Keratinocyte (primary cell): ENCODE measurements around the gene TRMO. TPM values are rescaled to one million over a fixed set of nuclear protein-coding genes. Genes with fewer than 3 reads are reported as not detected.

Experiments
- DNase-seq: peaks from one replicate; pipeline ENCODE4 v3.0.0-alpha.2; 2011; ENCODE audit warnings: low read depth, missing footprints, low spot score
- FAIRE-seq: peaks from 2 replicates; lab custom pipeline; 2011; peaks lifted over from hg19 to GRCh38; lab: Jason Lieb, UNC
- H2AFZ ChIP-seq: 2 replicates; pipeline ENCODE4 v1.6.0; 2012; ENCODE audit warnings: low read length, control low read depth, inconsistent platforms; ENCODE audit not compliant: control insufficient read depth
- H3K27ac ChIP-seq: 2 replicates; pipeline ENCODE4 v1.5.1; 2011; ENCODE audit warnings: low read length; ENCODE audit not compliant: control insufficient read depth, insufficient read depth
- H3K27me3 ChIP-seq: 3 replicates; pipeline ENCODE4 v1.6.0; 2011; ENCODE audit warnings: low read length; ENCODE audit not compliant: control insufficient read depth, insufficient read depth; ENCODE audit errors: extremely low read depth
- H3K36me3 ChIP-seq, 2 experiments: 2 replicates in 1 of 2; 3 replicates in 1 of 2; pipeline ENCODE4 v1.5.1; 2011; ENCODE audit warnings: low read length in 2 of 2, mild to moderate bottlenecking in 1 of 2; ENCODE audit not compliant: control insufficient read depth in 2 of 2, insufficient read depth in 2 of 2; ENCODE audit errors: extremely low read depth in 1 of 2
- H3K4me1 ChIP-seq: 3 replicates; pipeline ENCODE4 v1.5.1; 2011; ENCODE audit warnings: low read length; ENCODE audit not compliant: control insufficient read depth, insufficient read depth; ENCODE audit errors: extremely low read depth
- H3K4me2 ChIP-seq: 3 replicates; pipeline ENCODE4 v1.6.0; 2011; ENCODE audit warnings: low read depth, low read length; ENCODE audit not compliant: control insufficient read depth, insufficient read depth; ENCODE audit errors: extremely low read depth
- H3K4me3 ChIP-seq, 3 experiments: fragments of 200-600 bp in 1 of 3; sonication (generic) in 1 of 3; 2 replicates in 2 of 3; 3 replicates in 1 of 3; pipeline ENCODE4 v1.5.1; 2011 to 2016; ENCODE audit warnings: low read length in 3 of 3, mild to moderate bottlenecking in 3 of 3, control low read depth in 2 of 3, inconsistent platforms in 1 of 3, low read depth in 1 of 3, mixed read lengths in 1 of 3, mixed run types in 1 of 3, moderate library complexity in 1 of 3; ENCODE audit not compliant: control insufficient read depth in 2 of 3, insufficient read depth in 2 of 3; ENCODE audit errors: extremely low read depth in 1 of 3
- H3K79me2 ChIP-seq: 2 replicates; pipeline ENCODE4 v1.6.0; 2012; ENCODE audit warnings: low read length; ENCODE audit not compliant: control insufficient read depth, insufficient read depth
- H3K9ac ChIP-seq: 3 replicates; pipeline ENCODE4 v1.6.0; 2011; ENCODE audit warnings: low read length; ENCODE audit not compliant: control insufficient read depth, insufficient read depth; ENCODE audit errors: extremely low read depth
- H3K9me1 ChIP-seq: 3 replicates; pipeline ENCODE4 v1.6.0; 2011; ENCODE audit warnings: low read length; ENCODE audit not compliant: control insufficient read depth, insufficient read depth; ENCODE audit errors: extremely low read depth
- H3K9me3 ChIP-seq: 2 replicates; pipeline ENCODE4 v1.5.1; 2012; ENCODE audit warnings: low read depth, low read length; ENCODE audit not compliant: control insufficient read depth
- H4K20me1 ChIP-seq: 3 replicates; pipeline ENCODE4 v1.6.0; 2011; ENCODE audit warnings: low read length; ENCODE audit not compliant: control insufficient read depth, insufficient read depth; ENCODE audit errors: extremely low read depth
- EZH2 ChIP-seq: IDR thresholded peaks from one replicate; pipeline ENCODE4 v1.6.1; 2012; ENCODE audit warnings: inconsistent platforms, mild to moderate bottlenecking, low read length, moderate library complexity
- dilution Hi-C: fragments of 300-500 bp; cut with MboI; formaldehyde crosslinking; loops from one replicate; pipeline ENCODE4 v1.7.0; 2020; ENCODE audit warnings: low sequenced_read_pairs; ENCODE audit not compliant: extremely low pct_ligation_motif_present
- polyA plus RNA-seq, 5 experiments: library from polyadenylated mRNA; depleted of rRNA in 3 of 5; stranded (reverse) in 3 of 5; stranded (forward) in 1 of 5; unstranded in 1 of 5; fragments of >200 nt; gene quantifications; 1 replicate in 1 of 5; 2 replicates in 3 of 5; 3 replicates in 1 of 5; pipeline versions ENCODE4 v1.2.1 to v1.2.3, GENCODE V29; 2011 to 2012; ENCODE audit warnings: missing spikeins in 2 of 5, low read depth in 1 of 5, low replicate concordance in 1 of 5
- TF ChIP-seq, protein P1 (sequence below), 3 experiments: IDR thresholded peaks in 1 of 3; conservative IDR thresholded peaks in 1 of 3; optimal IDR thresholded peaks in 1 of 3; 2 replicates in 2 of 3; 3 replicates in 1 of 3; pipeline versions ENCODE3 to v1.5.1; 2011; ENCODE audit warnings: low read length in 3 of 3, mild to moderate bottlenecking in 3 of 3, moderate library complexity in 2 of 3, control low read depth in 1 of 3, inconsistent platforms in 1 of 3; ENCODE audit not compliant: insufficient read depth in 2 of 3; ENCODE audit errors: extremely low read depth in 1 of 3

The TRMO gene
- polyA plus RNA-seq, 1 donor (not counting 4 experiments of a cell fraction or from before 2014, with no cell fraction given) = 19.4 TPM

DNA sequence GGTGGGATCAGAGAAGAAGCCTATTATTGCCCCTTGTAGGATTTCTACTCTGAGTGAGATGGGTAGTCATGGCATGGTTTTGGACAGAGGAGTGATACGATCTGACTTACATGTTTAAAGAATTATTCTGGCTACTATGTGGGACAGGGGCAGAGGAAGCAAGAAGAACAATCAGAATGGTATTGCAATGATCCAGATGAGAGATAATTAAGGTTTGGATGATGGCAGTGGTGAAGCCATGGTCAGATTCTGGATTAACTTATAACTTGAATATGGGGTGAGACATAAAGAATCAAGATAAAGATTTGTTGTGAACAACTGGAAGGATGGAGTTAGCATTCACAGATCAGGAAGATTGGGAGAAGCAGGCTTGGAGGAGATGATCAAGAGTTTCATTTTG, 19.0 kb upstream of the TRMO start:
- FAIRE-seq (no peak), DNase-seq (no peak)
- Histone ChIP-seq H3K9ac (no peak overlapping the region), H3K36me3 (no peaks in the 10 kb centered on the region), H3K27ac (no peak overlapping the region), H3K27me3 (peaks cover 11% of the 10 kb centered on the region), H2AFZ (no peak overlapping the region), H3K4me3 (no peak overlapping the region), H4K20me1 (peaks cover 2% of the 10 kb centered on the region), H3K4me1 (no peaks in the 10 kb centered on the region), H3K4me2 (no peak overlapping the region), H3K79me2 (no peaks in the 10 kb centered on the region), H3K9me1 (no peaks in the 10 kb centered on the region), H3K9me3 (no peaks in the 10 kb centered on the region)
- no peak for TF ChIP-seq EZH2
- TF ChIP-seq, protein P1, sequence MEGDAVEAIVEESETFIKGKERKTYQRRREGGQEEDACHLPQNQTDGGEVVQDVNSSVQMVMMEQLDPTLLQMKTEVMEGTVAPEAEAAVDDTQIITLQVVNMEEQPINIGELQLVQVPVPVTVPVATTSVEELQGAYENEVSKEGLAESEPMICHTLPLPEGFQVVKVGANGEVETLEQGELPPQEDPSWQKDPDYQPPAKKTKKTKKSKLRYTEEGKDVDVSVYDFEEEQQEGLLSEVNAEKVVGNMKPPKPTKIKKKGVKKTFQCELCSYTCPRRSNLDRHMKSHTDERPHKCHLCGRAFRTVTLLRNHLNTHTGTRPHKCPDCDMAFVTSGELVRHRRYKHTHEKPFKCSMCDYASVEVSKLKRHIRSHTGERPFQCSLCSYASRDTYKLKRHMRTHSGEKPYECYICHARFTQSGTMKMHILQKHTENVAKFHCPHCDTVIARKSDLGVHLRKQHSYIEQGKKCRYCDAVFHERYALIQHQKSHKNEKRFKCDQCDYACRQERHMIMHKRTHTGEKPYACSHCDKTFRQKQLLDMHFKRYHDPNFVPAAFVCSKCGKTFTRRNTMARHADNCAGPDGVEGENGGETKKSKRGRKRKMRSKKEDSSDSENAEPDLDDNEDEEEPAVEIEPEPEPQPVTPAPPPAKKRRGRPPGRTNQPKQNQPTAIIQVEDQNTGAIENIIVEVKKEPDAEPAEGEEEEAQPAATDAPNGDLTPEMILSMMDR (optimal IDR thresholded peaks at IDR 0.05 in 1 of 3, IDR thresholded peaks at IDR 0.05 in 1 of 3, conservative IDR thresholded peaks at IDR 0.05 in 1 of 3; ENCODE audit: extremely low read depth in 1 of 3, insufficient read depth in 2 of 3, low read length in 3 of 3) = no peak
- dilution Hi-C loops = no loop called here

DNA sequence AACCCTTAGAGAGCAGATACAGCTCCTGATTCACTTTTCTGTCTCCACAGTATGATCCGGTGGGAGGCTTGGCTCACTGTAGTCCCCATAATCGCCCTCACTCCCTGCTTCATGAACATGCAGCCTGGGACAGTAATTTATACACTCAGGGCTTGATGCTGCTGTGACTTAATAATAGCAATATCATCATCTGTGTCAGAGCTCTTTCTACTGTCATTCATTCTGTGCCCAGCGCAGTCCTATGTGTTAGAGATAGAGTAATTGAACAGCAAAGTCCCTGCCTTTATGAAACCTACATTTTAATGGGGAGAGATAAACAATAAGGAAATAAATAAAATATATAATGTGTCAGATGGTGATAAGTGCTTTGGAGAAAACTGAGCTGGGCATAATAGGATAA, 18.4 kb upstream of the TRMO start:
- DNase-seq (no peak), FAIRE-seq (no peak)
- TF ChIP-seq EZH2 = no peak
- Histone ChIP-seq H3K36me3 (no peaks in the 10 kb centered on the region), H3K79me2 (no peaks in the 10 kb centered on the region), H3K9me1 (no peaks in the 10 kb centered on the region), H3K27ac (no peak overlapping the region), H3K9me3 (no peaks in the 10 kb centered on the region), H4K20me1 (peaks cover 2% of the 10 kb centered on the region), H3K4me1 (no peaks in the 10 kb centered on the region), H2AFZ (no peak overlapping the region), H3K4me2 (no peak overlapping the region), H3K9ac (no peak overlapping the region), H3K27me3 (peaks cover 12% of the 10 kb centered on the region), H3K4me3 (no peak overlapping the region)
- dilution Hi-C loops = no loop called here

DNA sequence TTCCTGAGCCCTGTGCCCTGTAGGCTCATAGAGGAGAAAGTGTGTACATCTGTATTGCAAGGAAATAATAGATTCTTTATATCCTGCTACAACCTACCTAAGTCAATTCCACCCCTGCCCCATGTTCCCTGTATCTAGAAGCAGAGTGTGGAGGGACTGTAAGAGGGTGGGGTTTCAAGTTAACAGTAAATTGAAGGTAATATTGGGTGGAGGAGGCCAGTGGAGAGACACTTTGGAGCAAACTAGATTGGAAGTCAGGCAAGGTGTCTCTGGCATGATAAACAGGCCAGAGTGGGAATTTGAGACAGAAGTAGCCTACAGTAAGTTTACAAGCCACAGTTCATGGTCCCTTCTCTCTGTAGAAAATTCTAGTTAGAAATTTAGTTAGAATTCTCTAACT, 17.9 kb upstream of the TRMO start:
- H3K36me3 ChIP-seq = no peaks in the 10 kb centered on the region
- H3K9ac ChIP-seq = no peak overlapping the region
- H2AFZ ChIP-seq = no peak overlapping the region
- TF ChIP-seq, protein P1 (optimal IDR thresholded peaks at IDR 0.05 in 1 of 3, IDR thresholded peaks at IDR 0.05 in 1 of 3, conservative IDR thresholded peaks at IDR 0.05 in 1 of 3; ENCODE audit: extremely low read depth in 1 of 3, insufficient read depth in 2 of 3, low read length in 3 of 3) = no peak
- no peak for TF ChIP-seq EZH2
- H3K27me3 ChIP-seq = peaks cover 15% of the 10 kb centered on the region
- H3K79me2 ChIP-seq = no peaks in the 10 kb centered on the region
- H3K4me2 ChIP-seq = no peak overlapping the region
- H3K4me1 ChIP-seq = no peaks in the 10 kb centered on the region
- no peak overlapping the region for H3K4me3 ChIP-seq
- DNase-seq (no peak), FAIRE-seq (no peak)
- H3K27ac ChIP-seq = no peak overlapping the region
- peaks cover 2% of the 10 kb centered on the region for H4K20me1 ChIP-seq
- dilution Hi-C loops = no loop called here
- H3K9me1 ChIP-seq = no peaks in the 10 kb centered on the region
- H3K9me3 ChIP-seq = no peaks in the 10 kb centered on the region
